Measurements from ENCODE around the gene MRPS10.
A peak's percentile ranks its signal among the peaks of the same experiment; 100 is the strongest.
"Not testable (repeated sequence)": the region's sequence is repeated elsewhere in the genome, so short reads cannot be mapped to it uniquely, and the experiment has no call there.

The MRPS10 gene

DNA sequence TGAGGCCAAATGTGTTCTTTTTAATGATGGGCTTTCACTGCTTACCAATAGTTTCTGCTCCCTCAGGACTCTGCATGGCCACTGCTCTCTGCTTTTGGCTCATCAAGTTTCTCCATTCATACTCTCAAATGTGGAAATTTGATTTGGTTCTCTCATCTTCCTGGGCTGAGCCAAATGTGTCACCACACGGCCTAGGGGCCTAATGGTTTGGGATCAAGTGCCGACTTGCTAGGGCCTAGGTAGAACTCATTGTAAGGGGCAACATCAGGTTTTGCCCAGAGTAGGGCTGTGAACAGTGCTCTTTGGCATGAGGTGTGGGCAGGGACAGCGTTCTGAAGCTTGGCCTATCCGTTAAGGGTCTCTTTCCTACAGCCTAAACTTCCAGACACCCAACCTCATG is 3.9 kb upstream of the MRPS10 start:
- TF ChIP-seq, protein P1, sequence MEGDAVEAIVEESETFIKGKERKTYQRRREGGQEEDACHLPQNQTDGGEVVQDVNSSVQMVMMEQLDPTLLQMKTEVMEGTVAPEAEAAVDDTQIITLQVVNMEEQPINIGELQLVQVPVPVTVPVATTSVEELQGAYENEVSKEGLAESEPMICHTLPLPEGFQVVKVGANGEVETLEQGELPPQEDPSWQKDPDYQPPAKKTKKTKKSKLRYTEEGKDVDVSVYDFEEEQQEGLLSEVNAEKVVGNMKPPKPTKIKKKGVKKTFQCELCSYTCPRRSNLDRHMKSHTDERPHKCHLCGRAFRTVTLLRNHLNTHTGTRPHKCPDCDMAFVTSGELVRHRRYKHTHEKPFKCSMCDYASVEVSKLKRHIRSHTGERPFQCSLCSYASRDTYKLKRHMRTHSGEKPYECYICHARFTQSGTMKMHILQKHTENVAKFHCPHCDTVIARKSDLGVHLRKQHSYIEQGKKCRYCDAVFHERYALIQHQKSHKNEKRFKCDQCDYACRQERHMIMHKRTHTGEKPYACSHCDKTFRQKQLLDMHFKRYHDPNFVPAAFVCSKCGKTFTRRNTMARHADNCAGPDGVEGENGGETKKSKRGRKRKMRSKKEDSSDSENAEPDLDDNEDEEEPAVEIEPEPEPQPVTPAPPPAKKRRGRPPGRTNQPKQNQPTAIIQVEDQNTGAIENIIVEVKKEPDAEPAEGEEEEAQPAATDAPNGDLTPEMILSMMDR (conservative IDR thresholded peaks at IDR 0.05): no peak
- H3K27ac ChIP-seq: no peak overlapping the region

DNA sequence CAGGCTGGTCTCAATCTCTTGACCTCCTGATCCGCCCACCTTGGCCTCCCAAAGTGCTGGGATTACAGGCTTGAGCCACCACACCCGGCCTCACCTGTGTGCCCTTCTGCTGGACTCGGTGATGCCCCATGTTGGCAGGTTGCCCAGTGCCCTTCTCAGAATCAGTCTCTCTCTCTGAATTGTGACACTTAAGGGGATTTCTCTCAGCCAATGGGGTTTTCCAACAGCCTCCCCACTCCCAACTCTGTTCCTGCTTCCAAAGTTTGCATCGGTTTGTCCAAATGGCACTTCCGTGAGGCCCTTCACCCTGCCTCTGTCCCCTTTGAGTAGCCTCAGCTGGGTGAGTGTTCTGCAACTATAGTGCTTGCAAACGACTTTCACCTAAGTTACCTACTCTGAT is 3.1 kb upstream of the MRPS10 start:
- TF ChIP-seq, protein P1 (conservative IDR thresholded peaks at IDR 0.05): no peak
- H3K27ac ChIP-seq: no peak overlapping the region

DNA sequence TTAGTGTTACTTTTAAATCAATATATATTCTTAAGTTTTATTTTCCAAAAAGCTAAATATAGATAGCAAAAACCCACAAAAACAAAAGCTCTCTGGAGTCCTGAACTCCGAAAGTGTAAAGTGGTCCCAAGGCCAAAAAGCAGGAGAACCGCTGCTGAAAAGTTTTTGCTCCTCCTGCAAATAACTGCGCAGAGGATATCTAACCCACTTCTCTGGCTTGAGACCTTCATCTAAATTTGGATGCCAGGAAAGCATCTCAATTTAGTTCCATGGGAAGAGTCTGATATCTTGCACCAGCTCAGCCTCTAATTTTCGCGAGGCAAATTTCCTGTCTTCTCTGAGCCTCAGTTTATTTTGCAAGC is 523 bp downstream of the MRPS10 start:
- TF ChIP-seq, protein P1 (conservative IDR thresholded peaks at IDR 0.05): no peak
- H3K27ac ChIP-seq: peak overlapping the region; percentile 87

DNA sequence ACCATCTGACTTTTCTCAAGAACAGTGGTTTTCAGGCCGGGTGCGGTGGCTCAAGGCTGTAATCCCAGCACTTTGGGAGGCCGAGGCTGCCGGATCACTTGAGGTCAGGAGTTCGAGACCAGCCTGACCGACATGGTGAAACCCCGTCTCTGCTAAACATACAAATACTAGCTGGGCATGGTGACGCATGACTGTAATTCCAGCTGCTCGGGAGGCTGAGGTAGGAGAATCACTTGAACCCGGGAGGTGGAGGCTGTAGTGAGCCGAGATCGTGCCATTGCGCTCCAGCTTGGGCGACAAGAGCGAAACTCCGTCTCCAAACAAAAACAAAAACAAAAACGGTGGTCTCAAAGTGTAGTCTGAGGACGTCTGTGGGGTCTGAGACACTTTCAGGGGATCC is 1.2 kb downstream of the MRPS10 start:
- peak overlapping the region; percentile 87 for H3K27ac ChIP-seq

DNA sequence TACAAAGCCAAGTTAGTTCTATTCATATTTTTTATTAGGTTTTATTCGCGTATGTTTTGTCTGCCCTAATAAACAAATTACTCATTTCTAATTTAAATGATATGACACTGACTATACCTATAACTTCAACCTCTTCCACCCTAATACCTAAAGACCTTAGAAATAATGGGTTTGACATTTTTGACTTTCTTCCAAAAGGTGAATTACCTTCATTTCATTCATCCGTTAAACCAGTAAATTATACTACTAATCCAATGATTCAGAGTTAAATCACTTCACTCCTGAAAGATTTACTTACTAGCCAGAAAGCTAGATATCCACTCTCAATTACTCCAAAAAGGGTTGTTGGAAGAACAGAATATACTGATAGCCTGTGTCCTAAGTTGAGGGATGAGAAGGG is 5.2 kb downstream of the MRPS10 start:
- no peak overlapping the region for H3K27ac ChIP-seq
- TF ChIP-seq, protein P1 (conservative IDR thresholded peaks at IDR 0.05): no peak

DNA sequence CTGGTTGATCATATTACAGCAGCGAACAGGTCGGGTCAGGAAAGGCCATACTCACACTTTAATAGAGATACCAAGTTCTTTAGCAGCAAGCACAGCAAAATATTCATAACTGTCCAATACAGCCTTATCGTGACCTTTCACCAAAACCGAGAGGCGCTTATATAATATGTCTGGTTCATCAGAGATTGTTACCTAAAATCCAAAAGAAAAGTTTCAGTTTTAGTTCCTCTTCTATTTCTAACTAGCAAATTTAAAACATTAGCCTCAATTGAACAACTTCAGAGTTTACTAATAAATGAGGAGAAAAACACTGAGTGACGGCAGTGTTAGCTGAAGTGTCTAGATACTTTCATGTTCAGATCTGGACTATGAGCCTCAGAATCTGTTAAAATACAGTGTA is 5.9 kb downstream of the MRPS10 start:
- H3K27ac ChIP-seq: no peak overlapping the region
- TF ChIP-seq, protein P1 (conservative IDR thresholded peaks at IDR 0.05): no peak

DNA sequence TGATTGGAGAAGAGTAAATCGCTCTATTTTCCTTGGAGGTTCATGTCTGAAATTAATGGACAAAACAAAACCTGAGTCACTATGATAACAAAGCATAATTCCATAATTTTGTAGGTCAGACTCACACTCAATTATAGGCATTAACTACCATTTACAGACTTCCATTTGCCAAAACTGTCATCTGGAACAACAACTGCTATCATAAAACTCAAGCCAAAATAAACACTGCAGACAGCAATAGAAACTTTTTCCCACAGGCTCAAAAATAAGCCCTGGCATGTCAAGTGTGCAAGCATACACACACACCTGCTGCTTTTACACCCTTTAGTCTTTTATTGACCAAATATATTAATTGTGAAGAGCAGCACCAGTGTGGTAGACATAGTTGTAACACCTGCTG is 7.1 kb downstream of the MRPS10 start:
- peak overlapping the region; percentile 44 for H3K27ac ChIP-seq
- TF ChIP-seq, protein P1 (conservative IDR thresholded peaks at IDR 0.05): no peak

DNA sequence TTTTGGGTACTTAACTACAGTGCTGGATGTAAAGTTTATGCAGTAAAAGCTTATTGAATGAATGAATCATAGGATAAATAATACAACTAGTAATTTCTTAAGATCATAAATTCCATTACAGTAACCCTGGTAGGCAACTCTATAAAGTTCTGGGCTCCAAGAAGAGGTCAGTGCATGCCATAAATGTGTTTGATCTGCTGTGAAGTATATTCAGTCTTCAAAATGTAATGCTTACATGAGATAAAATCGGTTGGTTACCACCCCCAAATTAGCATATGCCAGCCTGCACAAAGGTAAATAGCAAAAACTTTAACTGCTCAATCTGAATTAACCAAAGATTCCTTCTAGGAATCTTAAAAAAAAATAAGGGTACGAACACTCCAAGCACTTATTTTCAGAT is 10.1 kb downstream of the MRPS10 start:
- H3K27ac ChIP-seq: not testable (repeated sequence)

DNA sequence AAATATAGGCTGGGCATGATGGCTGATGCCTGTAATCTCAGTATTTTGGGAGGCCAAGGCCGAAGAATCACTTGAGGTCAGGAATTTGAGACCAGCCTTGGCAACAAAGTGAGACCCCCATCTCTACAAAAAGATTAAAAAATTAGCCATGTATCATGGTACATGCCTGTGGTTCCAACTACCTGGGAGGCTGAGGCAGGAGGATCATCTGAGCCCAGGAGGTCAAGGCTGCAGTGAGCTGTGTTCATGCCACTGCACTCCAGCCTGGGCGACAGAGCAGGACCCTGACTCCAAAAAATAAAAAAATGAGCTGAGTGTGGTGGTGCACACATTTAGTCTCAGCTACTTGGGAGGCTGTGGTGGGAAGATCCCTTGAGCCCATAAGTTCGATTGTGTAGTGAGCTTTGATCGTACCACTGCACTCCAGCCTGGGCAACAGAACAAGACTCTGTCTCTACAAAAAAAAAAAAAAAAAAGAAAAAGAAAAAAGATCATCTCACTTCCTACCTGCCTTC is 12.8 kb downstream of the MRPS10 start:
- TF ChIP-seq, protein P1 (conservative IDR thresholded peaks at IDR 0.05): no peak
- H3K27ac ChIP-seq: no peak overlapping the region
